ENCODE results near the gene TVP23C. TPM values are rescaled to one million over a fixed set of nuclear protein-coding genes. Genes with fewer than 3 reads are reported as not detected.

The TVP23C gene
- total RNA-seq, 2 experiments from 2014 or later = 6.5 TPM

DNA sequence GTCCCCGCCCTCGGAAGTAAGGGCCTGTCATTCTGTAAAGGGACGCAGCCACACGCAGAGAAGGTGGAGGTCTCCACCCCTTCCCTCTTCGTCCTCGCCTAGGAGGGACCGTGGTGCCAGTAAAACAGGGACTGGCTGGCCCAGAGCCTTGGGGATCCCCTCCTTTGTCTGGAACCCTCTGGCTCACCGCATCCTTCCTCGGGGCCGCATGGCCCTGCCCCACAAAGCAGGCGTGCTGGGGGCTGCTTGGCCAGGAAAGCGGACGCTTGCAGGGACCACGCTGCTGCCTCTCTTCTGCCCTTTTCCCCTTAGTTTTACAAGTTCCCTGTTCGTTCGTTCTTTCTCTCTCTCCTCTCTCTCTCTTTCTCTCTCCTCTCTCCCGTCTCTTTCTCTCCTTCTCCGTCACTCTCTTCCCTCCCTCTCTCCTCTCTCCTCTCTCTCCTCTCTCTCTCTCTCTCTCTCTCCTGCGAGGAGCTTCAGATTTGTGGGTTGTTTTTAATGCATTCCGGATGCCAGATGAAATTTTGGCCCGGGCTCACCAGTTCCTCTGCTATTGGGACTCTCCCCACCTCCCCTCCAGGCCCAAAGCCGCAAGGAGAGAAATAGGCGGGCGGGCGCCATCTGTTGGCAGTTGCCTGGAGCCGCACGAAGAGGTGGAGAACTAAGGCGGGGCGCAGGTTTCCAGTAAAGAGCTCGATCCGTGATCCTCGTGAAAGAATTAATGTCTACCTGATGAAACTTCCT is 60.7 kb downstream of the TVP23C start:
- Mint-ChIP-seq H3K36me3 (ENCODE audit: low read depth) (peaks cover 1% of the 10 kb centered on the region), H3K9me3 (no peaks in the 10 kb centered on the region), H3K4me1 (ENCODE audit: low read depth) (peaks cover 8% of the 10 kb centered on the region), H3K27ac (no peak overlapping the region), H3K27me3 (ENCODE audit: low read depth) (no peaks in the 10 kb centered on the region), H3K4me3 (no peak overlapping the region)
- intact Hi-C loops (cut with micrococcal nuclease) = loop anchor here (1.0 kb wide), 2 partner anchors 242 to 245 kb away; no protein-coding TSS in a partner anchor
- peak; percentile 88 for DNase-seq
- CTCF ChIA-PET = interaction anchor here (0.6 to 3.8 kb wide), 17 partner anchors 8 to 439 kb away, joined by 3 to 56 read pairs (median 3); partner anchors contain the start of gene PMP22

DNA sequence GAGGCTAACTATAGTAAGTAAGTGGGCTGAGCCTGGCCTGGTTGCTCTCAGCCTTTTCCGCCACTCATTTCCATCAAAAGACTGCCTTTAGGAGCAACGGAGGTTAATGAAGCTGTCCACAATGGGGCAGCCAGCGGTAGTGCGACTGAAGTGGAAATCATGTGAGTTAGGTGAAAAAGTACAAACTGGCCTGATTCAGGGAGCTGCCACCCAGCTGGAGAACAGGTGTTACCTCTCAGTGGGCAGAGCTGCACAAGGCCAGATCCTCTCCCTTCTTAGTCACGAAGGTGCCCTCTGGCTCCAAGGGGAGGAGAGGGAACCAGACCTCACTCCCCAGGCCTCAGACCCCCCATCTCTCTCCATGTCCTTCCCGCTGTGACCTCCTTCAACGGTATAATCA is 61.5 kb downstream of the TVP23C start:
- intact Hi-C loops (cut with micrococcal nuclease) = loop anchor here (1.0 kb wide), 1 partner anchor 241 kb away; no protein-coding TSS in a partner anchor
- no peak for DNase-seq
- Mint-ChIP-seq H3K27ac (no peak overlapping the region), H3K4me3 (no peak overlapping the region), H3K9me3 (no peaks in the 10 kb centered on the region), H3K27me3 (ENCODE audit: low read depth) (no peaks in the 10 kb centered on the region), H3K36me3 (ENCODE audit: low read depth) (no peaks in the 10 kb centered on the region), H3K4me1 (ENCODE audit: low read depth) (peaks cover 8% of the 10 kb centered on the region)
- CTCF ChIA-PET = interaction anchor here (0.6 to 3.8 kb wide), 3 partner anchors 19 to 244 kb away, joined by 3 to 56 read pairs (median 3); no protein-coding TSS in a partner anchor

DNA sequence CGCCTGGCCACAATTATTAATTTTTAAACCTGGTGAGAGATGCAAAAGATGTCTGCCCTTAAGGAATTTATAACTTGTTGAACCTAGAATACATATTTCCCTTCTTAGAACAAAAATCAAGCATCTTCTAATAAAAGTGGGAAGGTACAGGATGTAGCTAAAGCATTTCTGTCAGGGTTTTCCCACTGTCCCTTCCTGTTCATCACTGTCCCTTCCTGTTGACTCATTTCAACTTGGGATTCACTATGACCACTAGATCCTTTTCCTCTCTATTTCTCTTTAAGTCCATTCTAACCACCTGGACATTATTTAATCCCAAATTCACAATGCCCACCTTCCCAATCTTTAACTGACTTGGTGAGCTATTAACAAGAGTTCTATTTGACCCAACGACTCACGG is 62.0 kb downstream of the TVP23C start:
- intact Hi-C loops (cut with micrococcal nuclease) = no loop called here
- DNase-seq = no peak
- H3K9me3 Mint-ChIP-seq = no peaks in the 10 kb centered on the region
- H3K36me3 Mint-ChIP-seq (ENCODE audit: low read depth) = no peaks in the 10 kb centered on the region
- H3K4me1 Mint-ChIP-seq (ENCODE audit: low read depth) = peaks cover 8% of the 10 kb centered on the region
- CTCF ChIA-PET = interaction anchor here (0.6 to 3.8 kb wide), 4 partner anchors 19 to 243 kb away, joined by 3 to 56 read pairs (median 4); no protein-coding TSS in a partner anchor
- no peak overlapping the region for H3K27ac Mint-ChIP-seq
- H3K4me3 Mint-ChIP-seq = no peak overlapping the region
- no peaks in the 10 kb centered on the region for H3K27me3 Mint-ChIP-seq (ENCODE audit: low read depth)

DNA sequence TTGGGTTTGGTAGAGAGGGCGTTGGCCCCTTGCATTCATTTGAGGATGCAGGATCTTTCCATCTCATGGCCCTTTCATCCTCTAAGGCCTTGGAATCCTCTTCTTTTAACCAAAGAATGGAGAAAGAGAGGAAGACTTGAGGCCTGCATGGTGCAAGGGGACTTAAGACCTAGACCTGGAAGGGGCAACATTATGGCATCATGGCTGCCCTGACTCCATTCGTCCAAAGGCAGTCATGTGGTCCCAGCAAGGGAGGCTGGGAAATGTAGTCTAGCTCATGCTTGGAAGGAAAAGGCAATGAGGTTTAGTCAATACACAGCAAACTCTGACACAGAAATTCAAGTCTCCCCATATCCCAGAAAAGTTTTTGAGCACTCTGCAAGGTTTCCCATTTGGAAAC is 65.2 kb downstream of the TVP23C start:
- CTCF ChIA-PET = no interaction called here
- DNase-seq = peak; percentile 13
- peaks cover 5% of the 10 kb centered on the region for H3K4me1 Mint-ChIP-seq (ENCODE audit: low read depth)
- intact Hi-C loops (cut with micrococcal nuclease) = no loop called here
- no peak overlapping the region for H3K27ac Mint-ChIP-seq
- H3K4me3 Mint-ChIP-seq = no peak overlapping the region
- H3K9me3 Mint-ChIP-seq = no peaks in the 10 kb centered on the region
- no peaks in the 10 kb centered on the region for H3K36me3 Mint-ChIP-seq (ENCODE audit: low read depth)
- no peaks in the 10 kb centered on the region for H3K27me3 Mint-ChIP-seq (ENCODE audit: low read depth)

DNA sequence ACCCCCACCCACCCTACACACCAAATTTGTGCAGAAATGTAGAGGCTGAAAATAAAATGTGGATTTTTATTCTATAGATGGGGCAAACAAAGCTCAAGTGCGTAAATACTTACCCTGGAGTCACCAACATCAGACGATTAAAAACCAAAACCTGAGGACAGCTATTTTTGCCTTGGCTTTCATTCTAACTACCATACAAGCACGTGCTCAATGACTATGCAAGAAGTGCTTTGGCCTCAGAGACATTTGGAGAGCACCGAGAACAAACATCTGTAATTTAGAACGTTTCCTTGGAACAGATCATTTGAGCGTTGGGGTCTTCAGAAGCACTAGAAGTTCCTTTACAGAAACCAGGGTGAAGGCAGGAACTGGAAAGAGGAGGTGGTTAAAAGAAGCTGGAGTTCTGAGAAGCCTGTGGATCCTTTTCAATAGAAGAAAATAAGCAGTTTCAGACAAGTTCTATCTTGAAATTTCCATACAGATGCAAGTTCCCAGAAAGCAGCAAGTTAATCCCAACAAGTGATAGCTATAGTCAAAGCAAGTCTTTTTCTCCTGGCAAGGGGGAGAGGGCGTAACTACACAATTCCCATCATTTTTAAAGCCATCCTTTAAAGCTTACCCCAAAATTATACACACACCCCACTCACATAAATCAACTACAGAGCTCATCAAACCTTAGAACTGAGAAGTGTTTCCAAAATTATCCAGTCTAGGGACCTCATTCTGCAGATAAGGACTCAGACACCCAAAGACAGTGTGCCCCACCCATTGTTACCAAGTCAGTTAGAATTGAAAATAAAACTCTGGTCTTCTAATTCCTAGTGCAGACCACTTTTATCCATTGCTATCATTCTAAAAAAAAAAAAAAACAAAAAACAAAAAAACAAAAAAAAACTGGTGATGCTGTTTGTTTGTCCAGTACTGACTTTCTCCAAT is 66.3 kb downstream of the TVP23C start:
- no peaks in the 10 kb centered on the region for H3K27me3 Mint-ChIP-seq (ENCODE audit: low read depth)
- H3K36me3 Mint-ChIP-seq (ENCODE audit: low read depth) = no peaks in the 10 kb centered on the region
- intact Hi-C loops (cut with micrococcal nuclease) = no loop called here
- no peak overlapping the region for H3K4me3 Mint-ChIP-seq
- H3K4me1 Mint-ChIP-seq (ENCODE audit: low read depth) = no peaks in the 10 kb centered on the region
- H3K9me3 Mint-ChIP-seq = no peaks in the 10 kb centered on the region
- H3K27ac Mint-ChIP-seq = no peak overlapping the region
- CTCF ChIA-PET = no interaction called here
- no peak for DNase-seq

DNA sequence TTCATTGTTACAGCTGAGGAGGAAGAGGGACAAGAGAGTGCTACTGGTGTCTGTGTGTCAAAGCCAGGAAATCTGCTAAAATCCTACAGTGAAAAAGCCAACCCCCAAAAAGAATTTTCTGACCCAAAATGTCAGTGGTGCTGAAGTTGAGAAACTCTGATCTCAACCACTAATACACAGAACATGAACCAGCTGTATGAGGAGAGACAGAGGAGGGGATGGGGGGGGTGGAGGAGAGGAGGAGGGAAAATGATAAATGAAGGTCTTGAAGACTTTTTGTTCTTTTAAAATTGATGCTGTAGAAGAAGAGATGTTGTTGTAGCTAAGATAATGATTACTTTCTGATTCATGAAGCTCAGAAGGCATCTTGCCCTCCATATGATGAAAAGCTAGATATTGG is 68.5 kb downstream of the TVP23C start:
- Mint-ChIP-seq H3K27ac (no peak overlapping the region), H3K36me3 (ENCODE audit: low read depth) (peaks cover 5% of the 10 kb centered on the region), H3K9me3 (no peaks in the 10 kb centered on the region), H3K4me3 (no peak overlapping the region), H3K4me1 (ENCODE audit: low read depth) (no peaks in the 10 kb centered on the region), H3K27me3 (ENCODE audit: low read depth) (no peaks in the 10 kb centered on the region)
- DNase-seq = no peak
- CTCF ChIA-PET = interaction anchor here (1.1 to 2.1 kb wide), 2 partner anchors 9 to 247 kb away, joined by 4 to 5 read pairs; no protein-coding TSS in a partner anchor
- intact Hi-C loops (cut with micrococcal nuclease) = no loop called here

DNA sequence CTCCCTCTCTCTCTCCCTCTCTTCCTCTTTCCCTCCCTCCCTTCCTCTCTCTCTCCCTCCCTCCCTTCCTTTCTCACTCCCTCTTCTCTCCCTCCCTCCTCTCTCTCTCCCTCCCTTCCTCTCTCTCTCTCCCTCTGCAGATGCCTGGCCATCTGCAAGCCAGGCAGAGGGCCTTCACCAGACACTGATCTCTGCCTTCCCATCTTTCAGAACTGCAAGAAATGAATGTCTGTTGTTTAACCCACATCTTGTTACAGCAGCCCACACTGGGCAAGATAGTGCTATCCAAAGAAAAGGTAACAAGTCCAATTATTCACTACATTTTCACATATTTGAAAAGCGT is 69.6 kb downstream of the TVP23C start:
- Mint-ChIP-seq H3K9me3 (no peaks in the 10 kb centered on the region), H3K27ac (no peak overlapping the region), H3K4me3 (no peak overlapping the region), H3K27me3 (ENCODE audit: low read depth) (no peaks in the 10 kb centered on the region), H3K4me1 (ENCODE audit: low read depth) (no peaks in the 10 kb centered on the region), H3K36me3 (ENCODE audit: low read depth) (peaks cover 5% of the 10 kb centered on the region)
- intact Hi-C loops (cut with micrococcal nuclease) = no loop called here
- DNase-seq = no peak
- CTCF ChIA-PET = no interaction called here

- Mint-ChIP-seq H3K27ac (no peak overlapping the region), H3K4me1 (ENCODE audit: low read depth) (no peaks in the 10 kb centered on the region), H3K9me3 (no peaks in the 10 kb centered on the region), H3K4me3 (no peak overlapping the region), H3K36me3 (ENCODE audit: low read depth) (peaks cover 5% of the 10 kb centered on the region), H3K27me3 (ENCODE audit: low read depth) (no peaks in the 10 kb centered on the region)
- CTCF ChIA-PET = no interaction called here
- no peak for DNase-seq
- intact Hi-C loops (cut with micrococcal nuclease) = no loop called here
These were observed 70.2 kb downstream of the TVP23C start for GRCh38 chr17:15492791-15493692.

DNA sequence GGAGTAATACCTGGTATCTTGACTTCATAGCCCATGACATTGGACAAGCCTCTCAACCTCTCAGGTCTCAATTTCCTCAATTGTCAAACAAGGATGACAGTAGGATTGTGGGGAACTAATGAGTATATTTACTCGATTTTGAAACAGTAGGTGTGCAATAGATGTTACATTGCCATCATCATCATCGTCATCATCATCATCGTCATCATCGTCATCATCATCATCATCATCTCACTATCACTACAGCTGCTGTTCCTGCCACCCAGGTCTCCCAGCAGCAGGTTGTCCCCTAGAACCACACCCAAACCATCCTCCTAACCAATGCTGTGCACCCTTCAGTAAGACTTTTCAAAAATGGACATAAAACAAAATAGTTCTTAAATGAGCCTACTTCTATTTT is 71.1 kb downstream of the TVP23C start:
- no peak overlapping the region for H3K4me3 Mint-ChIP-seq
- CTCF ChIA-PET = no interaction called here
- no peak overlapping the region for H3K27ac Mint-ChIP-seq

GRCh38 chr17:15490634-15491261 is 72.5 kb downstream of the TVP23C start:
- Mint-ChIP-seq H3K9me3 (no peaks in the 10 kb centered on the region), H3K27me3 (ENCODE audit: low read depth) (no peaks in the 10 kb centered on the region), H3K4me1 (ENCODE audit: low read depth) (no peaks in the 10 kb centered on the region), H3K36me3 (ENCODE audit: low read depth) (peaks cover 5% of the 10 kb centered on the region), H3K27ac (no peak overlapping the region), H3K4me3 (no peak overlapping the region)
- CTCF ChIA-PET = interaction anchor here (1.8 kb wide), 1 partner anchor 233 kb away, joined by 4 read pairs; no protein-coding TSS in a partner anchor
- intact Hi-C loops (cut with micrococcal nuclease) = no loop called here
- peak; percentile 18 for DNase-seq

More for the DNA sequence above, 71.1 kb downstream of the TVP23C start:
- Mint-ChIP-seq H3K36me3 (ENCODE audit: low read depth) (peaks cover 5% of the 10 kb centered on the region), H3K4me1 (ENCODE audit: low read depth) (no peaks in the 10 kb centered on the region), H3K27me3 (ENCODE audit: low read depth) (no peaks in the 10 kb centered on the region), H3K9me3 (no peaks in the 10 kb centered on the region)
- DNase-seq = no peak
- intact Hi-C loops (cut with micrococcal nuclease) = no loop called here

GRCh38 chr17:15488557-15488956 is 74.7 kb downstream of the TVP23C start:
- CTCF ChIA-PET = no interaction called here
- Mint-ChIP-seq H3K27ac (no peak overlapping the region), H3K4me3 (no peak overlapping the region), H3K9me3 (no peaks in the 10 kb centered on the region), H3K27me3 (ENCODE audit: low read depth) (no peaks in the 10 kb centered on the region), H3K36me3 (ENCODE audit: low read depth) (peaks cover 5% of the 10 kb centered on the region), H3K4me1 (ENCODE audit: low read depth) (no peaks in the 10 kb centered on the region)
- intact Hi-C loops (cut with micrococcal nuclease) = no loop called here
- no peak for DNase-seq

All from activated naive CD4-positive, alpha-beta T cell treated with anti-CD3 and anti-CD28 coated beads for 36 hours (primary cell).